ENCODE data around the gene KCNK15. TPM values are rescaled to one million over a fixed set of nuclear protein-coding genes. Genes with fewer than 3 reads are reported as not detected.
"Not testable (repeated sequence)": the region's sequence is repeated elsewhere in the genome, so short reads cannot be mapped to it uniquely, and the experiment has no call there.

Gene KCNK15
- 0.20 TPM for total RNA-seq

- DNase-seq (ENCODE audit: low spot score): no peak
- peak; percentile 64 for ATAC-seq
These were observed at the start of gene KCNK15 for GRCh38 chr20:44745598-44746366. Gene KCNK15 (plus strand): TSS chr20:44745865. CDS start chr20:44745911, 46 bp downstream.

- ATAC-seq: no peak
- DNase-seq (ENCODE audit: low spot score): no peak
These were observed 49.4 kb upstream of the KCNK15 start for GRCh38 chr20:44696315-44696714.

GRCh38 chr20:44697041-44697440, 48.6 kb upstream of the KCNK15 start:
- ATAC-seq: not testable (repeated sequence)

GRCh38 chr20:44698351-44698750, 47.3 kb upstream of the KCNK15 start:
- DNase-seq (ENCODE audit: low spot score): no peak
- no peak for ATAC-seq

More at GRCh38 chr20:44697041-44697440, 48.6 kb upstream of the KCNK15 start:
- not testable (repeated sequence) for DNase-seq (ENCODE audit: low spot score)

- DNase-seq (ENCODE audit: low spot score) (no peak), ATAC-seq (no peak)
These were observed 45.4 kb upstream of the KCNK15 start for GRCh38 chr20:44700306-44700705.

DNA sequence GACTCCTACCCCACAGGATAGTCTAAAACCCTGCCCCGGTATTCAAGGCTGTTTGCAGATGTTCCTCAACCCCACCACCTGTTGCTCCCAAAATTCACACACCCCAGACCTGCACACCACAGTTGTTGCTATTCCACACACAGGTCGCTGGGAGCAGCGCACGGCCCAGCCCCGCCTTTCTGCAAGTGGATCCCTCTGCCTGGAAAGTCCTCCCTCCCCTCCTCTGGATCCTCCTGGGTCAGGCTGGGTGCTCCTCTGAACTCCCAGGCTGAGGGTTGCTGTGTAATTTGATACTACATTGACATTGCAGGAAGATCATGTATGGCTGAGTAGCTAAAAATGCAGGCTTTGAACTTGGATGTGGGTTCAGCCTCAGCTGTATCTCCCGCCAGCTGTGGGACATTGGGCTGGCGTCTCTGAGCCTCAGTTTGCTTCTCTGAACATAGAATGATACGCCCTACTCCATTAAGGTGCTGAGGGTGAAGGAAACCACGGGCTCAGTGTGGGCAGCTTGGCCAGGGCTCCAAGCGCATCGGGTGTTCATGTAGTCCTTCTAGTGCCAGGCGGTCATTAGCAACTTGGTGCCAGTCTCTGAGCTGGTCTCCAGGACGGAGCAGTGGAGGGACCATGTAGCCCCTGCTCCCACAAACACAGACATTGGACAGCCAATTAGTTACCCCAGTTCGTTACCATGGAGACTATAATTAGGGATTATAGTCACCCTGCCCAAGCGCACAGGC, 44.4 kb upstream of the KCNK15 start:
- DNase-seq (ENCODE audit: low spot score) (no peak), ATAC-seq (peak; percentile 43)

DNA sequence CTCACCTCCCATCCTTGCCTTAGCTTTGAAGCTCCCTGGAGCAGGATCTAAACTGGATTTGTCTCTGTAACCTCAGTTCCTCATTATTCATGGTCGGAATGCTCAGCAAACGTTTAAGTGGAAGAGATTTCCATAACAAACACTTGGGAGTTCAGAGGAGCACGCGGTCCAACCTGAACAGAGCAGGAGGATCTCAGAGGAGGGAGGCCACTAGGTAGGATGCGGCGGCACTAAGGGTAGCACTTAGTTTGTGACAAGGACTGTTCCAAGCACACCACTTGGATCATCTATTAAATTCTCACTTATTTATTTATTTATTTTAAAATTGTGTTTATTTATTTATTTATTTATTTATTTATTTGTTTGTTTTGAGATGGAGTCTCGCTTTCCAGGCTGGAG, 43.8 kb upstream of the KCNK15 start:
- ATAC-seq: no peak
- DNase-seq (ENCODE audit: low spot score): no peak

- DNase-seq (ENCODE audit: low spot score) (no peak), ATAC-seq (peak; percentile 48)
These were observed 42.9 kb upstream of the KCNK15 start for GRCh38 chr20:44702776-44703175.

DNA sequence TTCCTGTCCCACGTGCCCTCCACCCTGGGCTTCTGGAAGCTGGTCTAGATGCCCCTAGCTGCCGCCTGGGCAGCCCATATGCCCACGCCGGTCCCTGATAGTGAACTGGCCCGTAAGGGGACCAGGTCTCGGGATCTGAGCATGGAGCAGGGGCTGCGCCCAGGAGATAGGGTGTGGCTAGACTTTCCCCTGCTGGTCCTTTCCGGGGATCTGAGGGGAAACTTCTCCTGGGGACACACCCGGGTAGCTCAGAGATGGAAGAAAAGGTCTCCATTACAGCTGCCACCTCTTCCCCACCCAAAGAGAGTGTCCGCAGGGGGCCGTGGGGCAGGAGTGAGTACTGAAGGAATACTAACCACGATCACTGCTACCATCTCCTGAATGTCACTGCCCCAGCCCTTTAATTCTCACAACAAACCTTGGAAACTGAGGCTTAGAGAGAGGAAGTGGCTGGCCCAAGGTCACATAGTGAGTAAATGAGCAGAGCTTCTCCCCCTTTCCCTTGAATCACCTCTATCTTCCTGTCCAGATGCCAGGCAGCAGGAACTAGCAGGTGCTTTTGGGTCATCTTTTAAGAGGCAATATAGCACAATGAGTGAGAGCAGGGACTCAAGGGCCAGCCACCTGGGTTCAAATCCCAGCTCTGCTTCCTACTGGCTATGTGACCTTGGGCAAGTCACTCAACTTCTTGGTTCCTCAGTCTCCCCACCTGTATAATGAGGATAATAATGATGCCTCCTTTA, 42.3 kb upstream of the KCNK15 start:
- ATAC-seq (no peak), DNase-seq (ENCODE audit: low spot score) (no peak)

- ATAC-seq: no peak
- no peak for DNase-seq (ENCODE audit: low spot score)
These were observed 41.6 kb upstream of the KCNK15 start for GRCh38 chr20:44703956-44704488.

DNA sequence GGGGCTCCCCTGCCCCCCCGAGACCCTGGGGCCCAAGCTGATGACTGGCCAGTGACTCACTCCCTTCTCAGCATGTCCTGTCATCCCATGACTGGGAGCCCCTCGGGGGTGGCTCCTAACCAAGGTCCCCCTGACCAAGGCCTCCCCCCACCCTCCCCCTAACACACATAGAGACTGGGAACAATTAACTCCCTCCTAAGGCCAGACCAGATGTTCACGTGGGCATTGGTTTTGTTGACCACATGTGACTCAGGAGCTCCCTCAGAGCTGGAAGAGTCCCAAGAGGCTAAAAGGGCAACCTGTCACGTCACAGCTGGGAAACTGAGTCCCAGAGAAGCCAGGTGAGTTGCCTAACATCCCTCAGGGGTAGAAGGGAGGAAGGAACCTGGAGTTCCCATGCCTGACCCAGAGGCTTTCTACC, 41.1 kb upstream of the KCNK15 start:
- ATAC-seq: no peak
- no peak for DNase-seq (ENCODE audit: low spot score)

GRCh38 chr20:44705364-44706094, 40.1 kb upstream of the KCNK15 start:
- ATAC-seq (no peak), DNase-seq (ENCODE audit: low spot score) (no peak)

GRCh38 chr20:44706301-44707017, 39.2 kb upstream of the KCNK15 start:
- ATAC-seq: no peak
- no peak for DNase-seq (ENCODE audit: low spot score)

DNA sequence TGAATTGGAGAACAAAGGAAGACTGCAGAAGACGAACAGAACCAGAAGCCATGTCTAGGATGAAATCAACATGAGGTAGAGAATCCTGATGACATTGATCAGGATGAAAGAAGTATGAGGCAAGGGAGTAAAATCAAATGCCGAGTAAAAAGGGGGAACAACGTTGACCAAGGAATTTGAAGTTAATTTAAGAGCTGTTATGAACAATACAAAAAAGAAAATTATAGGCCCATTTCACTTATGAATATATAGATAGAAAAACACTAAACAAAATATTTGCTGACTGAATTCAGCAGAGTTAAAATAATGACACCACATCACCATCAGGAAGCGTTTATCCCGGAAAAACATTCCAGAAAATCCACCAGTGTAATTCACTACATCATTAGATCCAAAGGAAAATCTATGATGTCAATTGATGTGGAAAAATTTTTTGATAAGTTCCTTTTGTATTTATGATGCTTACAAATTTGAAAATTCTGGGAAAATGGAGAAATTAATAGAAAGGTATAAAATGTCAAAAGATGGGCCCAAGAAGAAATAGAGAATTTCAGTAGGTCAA, 38.6 kb upstream of the KCNK15 start:
- DNase-seq (ENCODE audit: low spot score) (no peak), ATAC-seq (no peak)

GRCh38 chr20:44709380-44709779, 36.3 kb upstream of the KCNK15 start:
- DNase-seq (ENCODE audit: low spot score) (no peak), ATAC-seq (no peak)

DNA sequence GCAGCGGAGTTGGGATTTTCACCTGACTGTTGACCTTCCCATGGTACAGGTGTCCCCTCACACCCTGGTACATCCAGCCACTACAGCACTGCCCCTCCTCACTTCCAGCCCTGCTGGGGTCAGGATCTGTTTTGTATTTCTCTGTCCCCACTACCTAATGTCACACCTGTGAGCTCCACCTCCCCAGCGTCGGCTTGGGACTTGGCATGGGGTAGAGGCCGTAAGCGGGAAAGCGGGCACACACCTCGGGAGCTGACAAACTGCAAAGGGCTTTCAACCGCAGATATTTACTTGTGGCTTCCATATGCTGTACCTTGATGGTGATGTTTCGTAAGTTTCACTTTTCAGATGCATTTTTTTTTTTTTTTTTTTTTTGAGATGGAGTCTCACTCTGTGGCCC, 35.9 kb upstream of the KCNK15 start:
- DNase-seq (ENCODE audit: low spot score): no peak
- ATAC-seq: no peak

DNA sequence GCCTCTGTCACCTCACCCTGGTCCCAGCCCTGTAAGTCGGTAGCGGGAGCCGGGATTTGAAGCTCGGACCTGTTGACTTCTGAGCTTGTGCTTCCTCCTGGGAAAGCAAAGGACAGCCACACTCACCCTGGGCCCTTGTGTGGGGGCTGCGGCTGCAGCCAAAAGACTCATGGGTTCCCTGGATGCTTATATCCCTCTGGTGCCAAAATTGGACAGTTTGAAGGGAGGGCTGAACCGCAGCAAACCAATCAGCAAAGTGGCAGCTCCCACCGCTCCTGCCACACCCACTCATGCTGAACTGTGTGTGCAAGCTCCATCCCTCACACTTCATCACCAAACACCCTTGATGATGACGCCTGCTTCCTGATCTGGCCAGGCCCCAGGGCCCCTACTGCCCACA, 34.4 kb upstream of the KCNK15 start:
- no peak for DNase-seq (ENCODE audit: low spot score)
- no peak for ATAC-seq

GRCh38 chr20:44714102-44714700, 31.5 kb upstream of the KCNK15 start:
- ATAC-seq (peak; percentile 48), DNase-seq (ENCODE audit: low spot score) (no peak)

Data from left lobe of liver (tissue), 2 donors.